Cardiac muscle cell (in vitro differentiated cells and primary cell): ENCODE results near the gene LRP2. TPM values are rescaled to one million over a fixed set of nuclear protein-coding genes. Genes with fewer than 3 reads are reported as not detected.

ENCODE experiments used
- DNase-seq, 2 donors: peaks; one replicate each; pipeline versions ENCODE4 v3.0.0 to v3.0.0-alpha.2; 2010 to 2017; ENCODE audit warnings: low read depth in 1 of 2, low spot score in 1 of 2
- H3K27ac ChIP-seq: fragments of 200-600 bp; sonication (generic); 2 replicates; pipeline ENCODE4 v1.5.1; 2016
- H3K27me3 ChIP-seq: fragments of 200-600 bp; sonication (generic); 2 replicates; pipeline ENCODE4 v1.6.0; 2016; ENCODE audit warnings: control low read depth
- H3K36me3 ChIP-seq: fragments of 200-600 bp; sonication (generic); 2 replicates; pipeline ENCODE4 v1.5.1; 2016; ENCODE audit warnings: control low read depth
- H3K4me1 ChIP-seq: fragments of 200-600 bp; sonication (generic); 2 replicates; pipeline ENCODE4 v1.8.1; 2017; ENCODE audit warnings: low read depth, mild to moderate bottlenecking, mixed run types
- H3K4me3 ChIP-seq: fragments of 200-600 bp; sonication (generic); 2 replicates; pipeline ENCODE4 v1.5.1; 2016; ENCODE audit warnings: mild to moderate bottlenecking
- H3K9me3 ChIP-seq: fragments of 200-600 bp; sonication (generic); 2 replicates; pipeline ENCODE4 v1.5.1; 2017; ENCODE audit warnings: low read depth, mild to moderate bottlenecking, control low read depth
- polyA plus RNA-seq: library from polyadenylated mRNA; unstranded; fragments of >200 nt; fragmentation: Nextera tagmentation; extraction: Ambion mirVana; gene quantifications from 2 replicates; pipeline ENCODE4 v1.2.1, GENCODE V29; 2016
- total RNA-seq: library from RNA; depleted of rRNA; stranded (reverse); fragments of >200 nt; gene quantifications from 2 replicates; pipeline ENCODE4 v1.2.3, GENCODE V29; 2016
- TF ChIP-seq, protein P1 (sequence below): IDR thresholded peaks from 2 replicates; pipeline ENCODE4 v1.5.1; 2012; ENCODE audit warnings: low read depth, mild to moderate bottlenecking, low read length

Gene LRP2
- total and polyA plus RNA-seq, 2 experiments from 2014 or later = 1.5 to 1.7 TPM

DNA sequence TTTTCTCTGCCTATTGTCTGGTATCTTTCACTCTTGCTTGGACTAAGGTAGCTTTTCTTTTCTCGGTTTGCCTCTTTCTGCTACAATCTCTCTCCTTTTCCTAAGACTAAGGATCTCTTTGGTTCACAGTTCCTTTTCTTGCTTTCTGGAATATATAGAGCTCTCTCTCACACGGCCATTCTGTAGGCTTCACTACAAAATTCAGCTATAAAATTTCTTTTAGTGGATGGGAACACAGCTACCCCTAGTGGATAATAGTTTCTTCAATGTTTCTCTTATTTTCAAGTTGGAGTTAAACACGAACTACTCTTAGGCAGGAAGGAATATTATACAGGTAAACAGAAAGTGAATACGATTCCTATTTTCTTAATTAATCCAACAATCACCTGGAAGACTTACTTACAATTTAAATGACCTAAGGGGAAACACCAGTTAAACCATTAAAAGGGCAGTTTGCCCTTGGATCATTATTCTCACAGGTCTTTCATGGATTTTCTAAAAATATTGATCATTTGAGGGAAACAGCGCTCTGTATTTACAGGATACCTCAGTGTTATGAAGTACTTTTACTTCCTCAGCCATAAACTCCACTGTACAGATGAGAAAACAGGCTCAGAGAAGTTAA, 140.5 kb downstream of the LRP2 start:
- no peak overlapping the region for H3K4me3 ChIP-seq
- H3K4me1 ChIP-seq = no peaks in the 10 kb centered on the region
- H3K27me3 ChIP-seq = no peaks in the 10 kb centered on the region
- H3K9me3 ChIP-seq = no peaks in the 10 kb centered on the region
- no peak overlapping the region for H3K27ac ChIP-seq
- no peaks in the 10 kb centered on the region for H3K36me3 ChIP-seq
- TF ChIP-seq, protein P1, sequence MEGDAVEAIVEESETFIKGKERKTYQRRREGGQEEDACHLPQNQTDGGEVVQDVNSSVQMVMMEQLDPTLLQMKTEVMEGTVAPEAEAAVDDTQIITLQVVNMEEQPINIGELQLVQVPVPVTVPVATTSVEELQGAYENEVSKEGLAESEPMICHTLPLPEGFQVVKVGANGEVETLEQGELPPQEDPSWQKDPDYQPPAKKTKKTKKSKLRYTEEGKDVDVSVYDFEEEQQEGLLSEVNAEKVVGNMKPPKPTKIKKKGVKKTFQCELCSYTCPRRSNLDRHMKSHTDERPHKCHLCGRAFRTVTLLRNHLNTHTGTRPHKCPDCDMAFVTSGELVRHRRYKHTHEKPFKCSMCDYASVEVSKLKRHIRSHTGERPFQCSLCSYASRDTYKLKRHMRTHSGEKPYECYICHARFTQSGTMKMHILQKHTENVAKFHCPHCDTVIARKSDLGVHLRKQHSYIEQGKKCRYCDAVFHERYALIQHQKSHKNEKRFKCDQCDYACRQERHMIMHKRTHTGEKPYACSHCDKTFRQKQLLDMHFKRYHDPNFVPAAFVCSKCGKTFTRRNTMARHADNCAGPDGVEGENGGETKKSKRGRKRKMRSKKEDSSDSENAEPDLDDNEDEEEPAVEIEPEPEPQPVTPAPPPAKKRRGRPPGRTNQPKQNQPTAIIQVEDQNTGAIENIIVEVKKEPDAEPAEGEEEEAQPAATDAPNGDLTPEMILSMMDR = peak; percentile 57
- peak; percentile 53 to 56 for DNase-seq

DNA sequence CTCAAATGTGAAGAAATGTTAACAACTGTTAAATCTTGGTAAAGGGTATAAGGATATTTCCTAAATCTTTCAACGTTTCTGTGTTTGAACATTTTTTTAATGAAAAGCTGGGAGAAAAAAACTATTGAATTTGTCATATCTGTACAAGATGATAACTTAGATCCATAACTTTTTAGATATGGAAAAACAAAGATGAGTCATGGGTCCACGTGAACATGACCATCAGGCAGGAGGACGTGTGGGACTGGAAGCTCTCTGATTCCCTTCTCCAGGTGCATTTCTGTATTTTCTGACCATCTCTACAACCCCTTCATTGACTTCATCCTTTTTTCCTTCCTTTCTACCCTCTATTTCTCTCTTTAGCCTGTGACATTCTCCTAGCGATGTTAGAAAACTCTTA, 151.4 kb downstream of the LRP2 start:
- H3K27me3 ChIP-seq = no peaks in the 10 kb centered on the region
- H3K4me1 ChIP-seq = no peaks in the 10 kb centered on the region
- TF ChIP-seq, protein P1 = no peak
- H3K27ac ChIP-seq = no peak overlapping the region
- H3K9me3 ChIP-seq = no peaks in the 10 kb centered on the region
- DNase-seq = no peak
- H3K36me3 ChIP-seq = no peaks in the 10 kb centered on the region
- no peak overlapping the region for H3K4me3 ChIP-seq

DNA sequence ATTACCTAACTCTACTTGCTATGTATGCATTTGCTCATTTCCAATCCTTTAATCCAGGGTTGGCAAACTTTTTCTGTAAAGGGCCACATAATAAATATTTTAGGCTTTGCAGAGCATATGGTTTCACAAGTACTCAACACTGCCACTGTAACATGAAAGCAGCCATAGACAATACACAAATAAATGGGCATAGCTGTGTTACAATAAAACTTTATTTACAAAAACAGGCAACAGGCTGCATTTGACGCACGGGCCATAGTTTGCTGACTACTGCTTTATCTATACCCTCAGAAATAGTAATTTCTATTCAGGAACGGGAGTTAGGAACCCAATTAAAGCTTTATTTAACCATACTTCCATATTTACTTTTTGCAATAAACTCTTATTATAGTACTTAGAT, 154.3 kb downstream of the LRP2 start:
- Histone ChIP-seq H3K36me3 (no peaks in the 10 kb centered on the region), H3K4me3 (no peak overlapping the region), H3K27ac (no peak overlapping the region), H3K4me1 (no peaks in the 10 kb centered on the region), H3K27me3 (no peaks in the 10 kb centered on the region), H3K9me3 (no peaks in the 10 kb centered on the region)
- no peak for DNase-seq
- TF ChIP-seq, protein P1 = no peak

DNA sequence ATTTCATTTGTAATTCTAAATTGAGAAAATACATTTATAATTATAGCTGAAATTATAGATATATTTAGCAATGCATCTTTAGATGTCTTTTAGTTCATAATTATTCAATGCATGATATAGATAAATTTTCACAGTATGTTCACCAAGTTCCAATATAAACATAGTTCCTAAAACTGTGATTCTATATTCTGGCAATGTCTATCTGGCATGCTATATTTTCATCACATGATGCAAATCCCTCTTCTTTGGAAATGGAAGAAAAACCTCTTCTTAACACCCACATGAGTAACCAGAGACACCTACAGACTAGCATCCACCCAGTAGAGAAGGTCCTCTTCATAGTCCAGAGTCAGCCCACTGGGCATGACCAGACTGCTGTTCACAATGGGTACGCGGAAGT, 157.2 kb downstream of the LRP2 start:
- TF ChIP-seq, protein P1 = no peak
- Histone ChIP-seq H3K4me3 (no peak overlapping the region), H3K4me1 (no peaks in the 10 kb centered on the region), H3K9me3 (no peaks in the 10 kb centered on the region), H3K27me3 (no peaks in the 10 kb centered on the region), H3K36me3 (no peaks in the 10 kb centered on the region), H3K27ac (no peak overlapping the region)
- no peak for DNase-seq

DNA sequence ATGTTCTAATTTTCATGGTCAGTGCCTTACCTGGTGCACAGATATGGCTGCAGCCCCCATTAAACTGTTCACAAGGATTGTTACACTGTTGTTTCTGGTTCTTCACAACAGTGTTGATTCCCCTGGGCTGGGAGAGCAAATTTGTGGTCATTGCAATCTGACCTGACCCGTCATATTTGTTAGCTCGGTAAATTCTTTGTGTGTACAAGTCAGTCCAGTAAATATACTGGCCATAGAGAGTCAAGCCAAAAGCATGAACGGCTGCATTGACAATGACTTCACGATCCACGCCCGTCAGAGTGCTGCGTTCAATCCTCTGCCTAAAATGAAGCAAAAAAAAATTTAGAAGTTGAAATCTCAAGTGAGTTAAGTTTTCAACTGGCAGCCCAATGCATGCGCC, 158.4 kb downstream of the LRP2 start:
- TF ChIP-seq, protein P1 = no peak
- Histone ChIP-seq H3K9me3 (no peaks in the 10 kb centered on the region), H3K4me1 (no peaks in the 10 kb centered on the region)

More for the DNA sequence above, 158.4 kb downstream of the LRP2 start:
- Histone ChIP-seq H3K27ac (no peak overlapping the region), H3K4me3 (no peak overlapping the region), H3K36me3 (no peaks in the 10 kb centered on the region), H3K27me3 (no peaks in the 10 kb centered on the region)
- no peak for DNase-seq
